ENCODE measurements around the gene DIS3L2. TPM values are rescaled to one million over a fixed set of nuclear protein-coding genes. Genes with fewer than 3 reads are reported as not detected.

The DIS3L2 gene
- total and polyA plus RNA-seq, 8 donors, result 13.0 to 24.0 (median 16.8) TPM

DNA sequence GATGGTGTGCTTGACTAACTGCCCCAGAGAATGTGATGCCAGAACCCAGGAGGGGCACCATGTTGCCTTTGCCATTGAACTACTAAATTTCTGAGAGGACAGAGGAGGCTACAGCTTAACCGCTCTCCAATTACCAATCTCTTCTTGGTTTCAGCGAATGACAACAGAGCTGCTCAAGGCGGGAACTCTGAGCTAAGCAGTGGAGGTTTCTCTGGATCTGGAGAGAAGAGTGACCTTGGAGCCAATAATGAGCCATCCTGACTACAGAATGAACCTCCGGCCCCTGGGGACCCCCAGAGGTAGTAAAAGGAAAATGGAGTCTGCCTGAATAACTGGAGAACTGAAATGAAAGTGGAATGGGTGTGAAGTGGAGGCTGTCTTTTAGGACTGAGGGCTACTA is 53.2 kb downstream of the DIS3L2 start:
- FAIRE-seq (no peak), DNase-seq (no peak), ATAC-seq (no peak)
- no peaks in the 10 kb centered on the region for H3K9me3 ChIP-seq
- H3K27me3 ChIP-seq, result no peaks in the 10 kb centered on the region
- H3K4me3 ChIP-seq, result no peak overlapping the region
- TF ChIP-seq, protein P1, sequence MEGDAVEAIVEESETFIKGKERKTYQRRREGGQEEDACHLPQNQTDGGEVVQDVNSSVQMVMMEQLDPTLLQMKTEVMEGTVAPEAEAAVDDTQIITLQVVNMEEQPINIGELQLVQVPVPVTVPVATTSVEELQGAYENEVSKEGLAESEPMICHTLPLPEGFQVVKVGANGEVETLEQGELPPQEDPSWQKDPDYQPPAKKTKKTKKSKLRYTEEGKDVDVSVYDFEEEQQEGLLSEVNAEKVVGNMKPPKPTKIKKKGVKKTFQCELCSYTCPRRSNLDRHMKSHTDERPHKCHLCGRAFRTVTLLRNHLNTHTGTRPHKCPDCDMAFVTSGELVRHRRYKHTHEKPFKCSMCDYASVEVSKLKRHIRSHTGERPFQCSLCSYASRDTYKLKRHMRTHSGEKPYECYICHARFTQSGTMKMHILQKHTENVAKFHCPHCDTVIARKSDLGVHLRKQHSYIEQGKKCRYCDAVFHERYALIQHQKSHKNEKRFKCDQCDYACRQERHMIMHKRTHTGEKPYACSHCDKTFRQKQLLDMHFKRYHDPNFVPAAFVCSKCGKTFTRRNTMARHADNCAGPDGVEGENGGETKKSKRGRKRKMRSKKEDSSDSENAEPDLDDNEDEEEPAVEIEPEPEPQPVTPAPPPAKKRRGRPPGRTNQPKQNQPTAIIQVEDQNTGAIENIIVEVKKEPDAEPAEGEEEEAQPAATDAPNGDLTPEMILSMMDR (IDR thresholded peaks at IDR 0.05), result no peak
- WGBS, 2 donors, result 97 to 98% methylated on average over 4 of the region's 4 CpGs
- intact Hi-C loops (cut with DNase I), result no loop called here
- H3K36me3 ChIP-seq, result no peaks in the 10 kb centered on the region
- no peaks in the 10 kb centered on the region for H3K4me1 ChIP-seq
- no peak overlapping the region for H3K27ac ChIP-seq

DNA sequence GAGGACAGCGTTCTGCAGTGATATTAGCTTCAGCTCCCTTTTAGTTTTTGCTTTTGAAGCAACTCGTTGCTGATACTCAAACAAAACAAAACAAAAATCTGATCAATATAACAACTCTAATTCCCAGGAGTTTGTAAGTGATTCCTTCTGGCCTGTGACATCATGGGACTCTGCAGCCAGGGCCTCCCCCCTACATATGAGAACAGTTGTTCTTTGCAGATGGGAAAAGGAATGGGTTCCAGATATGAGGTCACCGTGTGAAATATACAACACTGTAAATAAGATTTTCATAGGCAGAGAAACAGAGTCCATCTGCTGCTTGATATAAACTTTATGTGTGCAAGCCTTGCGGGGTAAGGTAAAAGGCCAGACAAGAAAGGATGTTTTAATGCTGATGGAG is 56.7 kb downstream of the DIS3L2 start:
- no peaks in the 10 kb centered on the region for H3K36me3 ChIP-seq

GRCh38 chr2:232022718-232023117 is 61.2 kb downstream of the DIS3L2 start:
- TF ChIP-seq, protein P1 (IDR thresholded peaks at IDR 0.05), result no peak
- no peaks in the 10 kb centered on the region for H3K4me1 ChIP-seq
- peak in 2 of 6 donors; percentile 26 to 55 for DNase-seq
- H3K27ac ChIP-seq, result no peak overlapping the region
- ATAC-seq, result peak; percentile 72 to 95 (median 87)
- no peaks in the 10 kb centered on the region for H3K27me3 ChIP-seq
- intact Hi-C loops (cut with DNase I), result no loop called here
- no peaks in the 10 kb centered on the region for H3K9me3 ChIP-seq
- no peak overlapping the region for H3K4me3 ChIP-seq
- no peak for FAIRE-seq
- H3K36me3 ChIP-seq, result peaks cover 0 to 5% (median 3%) of the 10 kb centered on the region in 3 donors
- WGBS, 2 donors, result 49 to 50% methylated on average over 3 of the region's 3 CpGs

More for the DNA sequence above, 56.7 kb downstream of the DIS3L2 start:
- WGBS, 2 donors, result 80 to 88% methylated on average over 4 of the region's 4 CpGs
- intact Hi-C loops (cut with DNase I), result no loop called here
- FAIRE-seq (no peak), DNase-seq (no peak), ATAC-seq (no peak)
- no peaks in the 10 kb centered on the region for H3K9me3 ChIP-seq
- no peak overlapping the region for H3K4me3 ChIP-seq
- TF ChIP-seq, protein P1 (IDR thresholded peaks at IDR 0.05), result no peak
- no peak overlapping the region for H3K27ac ChIP-seq
- H3K4me1 ChIP-seq, result no peaks in the 10 kb centered on the region
- no peaks in the 10 kb centered on the region for H3K27me3 ChIP-seq

GRCh38 chr2:232023426-232023825 is 61.9 kb downstream of the DIS3L2 start:
- Histone ChIP-seq H3K36me3 (peaks cover 0 to 5% (median 3%) of the 10 kb centered on the region in 3 donors), H3K4me1 (no peaks in the 10 kb centered on the region), H3K27ac (no peak overlapping the region), H3K9me3 (no peaks in the 10 kb centered on the region), H3K4me3 (no peak overlapping the region), H3K27me3 (no peaks in the 10 kb centered on the region)
- intact Hi-C loops (cut with DNase I), result no loop called here
- FAIRE-seq (no peak), DNase-seq (no peak), ATAC-seq (no peak)
- TF ChIP-seq, protein P1 (IDR thresholded peaks at IDR 0.05), result no peak

DNA sequence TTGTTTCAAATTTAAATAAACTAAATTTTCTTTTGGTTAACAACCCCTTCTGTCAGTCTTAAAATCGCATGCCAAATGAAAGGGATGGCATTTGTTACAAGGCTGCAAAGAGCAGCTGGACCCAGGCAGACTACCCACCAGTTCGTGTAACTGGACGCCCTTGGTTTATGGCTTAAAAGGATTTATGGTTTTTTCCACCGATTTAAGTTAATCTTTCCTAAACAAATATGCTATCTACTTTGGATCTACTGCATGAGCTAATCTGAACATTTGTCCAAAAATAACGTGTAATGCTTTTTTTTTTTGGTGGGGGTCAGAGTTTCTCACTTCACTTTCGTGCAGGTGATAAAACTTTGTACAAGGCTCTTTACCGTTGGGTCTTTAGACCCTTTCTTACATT is 62.9 kb downstream of the DIS3L2 start:
- 84 to 93% methylated on average over 7 of the region's 7 CpGs for WGBS, 2 donors
- ATAC-seq, result no peak
- Histone ChIP-seq H3K27ac (no peak overlapping the region), H3K36me3 (peaks cover 0 to 5% (median 3%) of the 10 kb centered on the region in 3 donors), H3K4me3 (no peak overlapping the region), H3K9me3 (no peaks in the 10 kb centered on the region), H3K4me1 (no peaks in the 10 kb centered on the region), H3K27me3 (no peaks in the 10 kb centered on the region)
- TF ChIP-seq, protein P1 (IDR thresholded peaks at IDR 0.05), result no peak
- FAIRE-seq, result no peak
- intact Hi-C loops (cut with DNase I), result no loop called here
- no peak for DNase-seq

All from pancreas (tissue), 10 donors.